Upper lobe of right lung (tissue), 1 donor: ENCODE measurements around the gene WDR86. TPM values are rescaled to one million over a fixed set of nuclear protein-coding genes. Genes with fewer than 3 reads are reported as not detected.

ENCODE experiments used
- ATAC-seq: fragments of 200-7000 bp; cut with Tn5 transposase; one replicate; pipeline ENCODE4 v1.9.1; 2020; ENCODE audit warnings: mild to moderate bottlenecking, moderate library complexity
- DNase-seq: peaks from one replicate; pipeline ENCODE4 v3.0.0-alpha.2; 2020
- H3K27ac ChIP-seq: fragments of 200-600 bp; one replicate; pipeline ENCODE4 v1.8.0; 2022
- H3K27me3 ChIP-seq: fragments of 200-600 bp; one replicate; pipeline ENCODE4 v1.8.0; 2022; ENCODE audit warnings: mild to moderate bottlenecking
- H3K36me3 ChIP-seq: fragments of 200-600 bp; one replicate; pipeline ENCODE4 v1.8.0; 2022
- H3K4me1 ChIP-seq: fragments of 200-600 bp; one replicate; pipeline ENCODE4 v1.8.0; 2022
- H3K4me3 ChIP-seq: fragments of 200-600 bp; one replicate; pipeline ENCODE4 v1.8.0; 2022; ENCODE audit warnings: mild to moderate bottlenecking
- H3K9me3 ChIP-seq: fragments of 200-600 bp; one replicate; pipeline ENCODE4 v1.8.0; 2022
- intact Hi-C: fragments of 100-400 bp; cut with DNase I; formaldehyde crosslinking; loops from one replicate; pipeline ENCODE4 v1.11.0; 2022
- total RNA-seq: library from RNA; stranded (reverse); fragmentation: NEBNext Ultra II Directional; extraction: Animal tissue kit (Norgen Biotek cat#: 25700); gene quantifications from one replicate; pipeline ENCODE4 v1.2.1, GENCODE V29; 2021
- TF ChIP-seq, protein P1 (sequence below): fragments of 200-600 bp; IDR thresholded peaks from one replicate; pipeline ENCODE4 v1.8.0; 2022; ENCODE audit warnings: antibody characterized with exemption
- donor health status: DM: no; HTN: yes; CAD: no; lungs with severe emphysema.

WDR86 gene
- total RNA-seq, 1 donor from 2014 or later, result 1.3 TPM

DNA sequence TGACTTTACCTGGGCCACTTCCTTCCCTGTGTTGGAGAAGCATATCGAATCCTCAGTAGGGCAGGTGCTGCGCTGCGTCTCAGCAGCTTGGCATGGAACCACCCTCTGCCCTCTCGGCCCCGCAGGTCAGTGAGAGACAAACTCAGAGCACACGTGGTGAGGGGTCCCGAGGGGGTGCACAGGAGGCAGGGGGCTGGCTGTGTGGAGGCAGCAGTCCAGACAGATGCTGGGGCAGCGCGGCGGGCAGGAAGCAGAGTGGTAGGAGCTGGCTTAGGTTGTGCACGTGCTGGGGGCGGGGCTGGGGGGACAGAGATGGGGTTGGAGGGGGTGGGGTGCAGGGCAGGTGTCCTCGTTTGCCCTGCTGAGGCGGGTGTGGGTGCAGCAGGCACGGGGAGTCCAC is 35.1 kb downstream of the WDR86 start:
- H3K4me1 ChIP-seq, result no peaks in the 10 kb centered on the region
- intact Hi-C loops, result loop anchor here (5.0 kb wide), 1 partner anchor 73 kb away; no protein-coding TSS in a partner anchor
- ATAC-seq (no peak), DNase-seq (no peak)
- H3K36me3 ChIP-seq, result peaks cover 64% of the 10 kb centered on the region
- H3K4me3 ChIP-seq, result no peak overlapping the region
- H3K9me3 ChIP-seq, result no peaks in the 10 kb centered on the region
- TF ChIP-seq, protein P1, sequence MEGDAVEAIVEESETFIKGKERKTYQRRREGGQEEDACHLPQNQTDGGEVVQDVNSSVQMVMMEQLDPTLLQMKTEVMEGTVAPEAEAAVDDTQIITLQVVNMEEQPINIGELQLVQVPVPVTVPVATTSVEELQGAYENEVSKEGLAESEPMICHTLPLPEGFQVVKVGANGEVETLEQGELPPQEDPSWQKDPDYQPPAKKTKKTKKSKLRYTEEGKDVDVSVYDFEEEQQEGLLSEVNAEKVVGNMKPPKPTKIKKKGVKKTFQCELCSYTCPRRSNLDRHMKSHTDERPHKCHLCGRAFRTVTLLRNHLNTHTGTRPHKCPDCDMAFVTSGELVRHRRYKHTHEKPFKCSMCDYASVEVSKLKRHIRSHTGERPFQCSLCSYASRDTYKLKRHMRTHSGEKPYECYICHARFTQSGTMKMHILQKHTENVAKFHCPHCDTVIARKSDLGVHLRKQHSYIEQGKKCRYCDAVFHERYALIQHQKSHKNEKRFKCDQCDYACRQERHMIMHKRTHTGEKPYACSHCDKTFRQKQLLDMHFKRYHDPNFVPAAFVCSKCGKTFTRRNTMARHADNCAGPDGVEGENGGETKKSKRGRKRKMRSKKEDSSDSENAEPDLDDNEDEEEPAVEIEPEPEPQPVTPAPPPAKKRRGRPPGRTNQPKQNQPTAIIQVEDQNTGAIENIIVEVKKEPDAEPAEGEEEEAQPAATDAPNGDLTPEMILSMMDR, result no peak
- H3K27ac ChIP-seq, result no peak overlapping the region
- no peaks in the 10 kb centered on the region for H3K27me3 ChIP-seq

DNA sequence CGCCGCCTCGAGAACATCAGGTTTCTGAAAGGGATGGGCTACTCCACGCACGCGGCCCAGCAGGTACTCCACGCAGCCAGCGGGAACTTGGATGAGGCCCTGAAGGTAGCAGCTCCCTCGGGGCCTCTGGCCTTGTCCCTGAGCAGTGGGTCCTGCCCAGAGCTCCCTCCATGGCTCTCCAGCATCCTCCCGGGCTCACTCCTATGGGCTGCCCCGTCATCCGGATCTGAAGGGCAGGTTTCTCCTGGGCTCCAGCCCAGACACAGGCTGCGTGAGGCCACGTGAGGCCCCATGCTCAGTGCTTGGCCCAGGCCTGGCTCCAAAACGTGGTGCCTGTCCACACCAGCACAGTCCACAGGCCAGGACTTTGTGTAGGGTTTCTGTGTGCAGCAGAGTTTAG is 35.7 kb downstream of the WDR86 start:
- peak; percentile 13 for ATAC-seq
- Histone ChIP-seq H3K27ac (no peak overlapping the region), H3K4me3 (no peak overlapping the region), H3K27me3 (no peaks in the 10 kb centered on the region), H3K36me3 (peaks cover 70% of the 10 kb centered on the region), H3K9me3 (no peaks in the 10 kb centered on the region), H3K4me1 (no peaks in the 10 kb centered on the region)
- DNase-seq, result no peak
- intact Hi-C loops, result loop anchor here (5.0 kb wide), 1 partner anchor 73 kb away; no protein-coding TSS in a partner anchor
- TF ChIP-seq, protein P1, result no peak

DNA sequence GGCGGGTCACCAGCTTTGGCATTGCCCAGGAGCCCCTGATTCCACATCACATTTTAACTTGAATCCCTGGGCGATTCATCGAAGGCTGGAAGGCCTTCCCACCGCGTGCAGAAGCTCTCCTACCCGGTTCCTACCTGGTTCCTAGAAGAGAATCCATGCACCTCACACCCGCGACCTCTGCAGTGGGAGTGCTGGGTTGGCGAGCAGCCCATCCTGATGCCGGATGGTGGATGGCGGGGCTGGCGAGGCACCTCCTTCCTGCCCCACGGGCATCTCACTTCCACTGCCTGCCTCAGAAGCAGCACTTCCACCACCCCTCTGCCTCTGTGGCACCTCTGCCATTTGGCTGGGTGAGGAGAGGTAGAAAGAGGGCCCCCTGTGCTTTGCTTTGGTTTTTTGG is 36.2 kb downstream of the WDR86 start:
- ATAC-seq (no peak), DNase-seq (no peak)
- no peak overlapping the region for H3K4me3 ChIP-seq
- no peak overlapping the region for H3K27ac ChIP-seq
- no peaks in the 10 kb centered on the region for H3K9me3 ChIP-seq
- TF ChIP-seq, protein P1, result no peak
- H3K36me3 ChIP-seq, result peaks cover 74% of the 10 kb centered on the region
- intact Hi-C loops, result loop anchor here (5.0 kb wide), 1 partner anchor 74 kb away; no protein-coding TSS in a partner anchor
- H3K27me3 ChIP-seq, result no peaks in the 10 kb centered on the region
- H3K4me1 ChIP-seq, result no peaks in the 10 kb centered on the region

DNA sequence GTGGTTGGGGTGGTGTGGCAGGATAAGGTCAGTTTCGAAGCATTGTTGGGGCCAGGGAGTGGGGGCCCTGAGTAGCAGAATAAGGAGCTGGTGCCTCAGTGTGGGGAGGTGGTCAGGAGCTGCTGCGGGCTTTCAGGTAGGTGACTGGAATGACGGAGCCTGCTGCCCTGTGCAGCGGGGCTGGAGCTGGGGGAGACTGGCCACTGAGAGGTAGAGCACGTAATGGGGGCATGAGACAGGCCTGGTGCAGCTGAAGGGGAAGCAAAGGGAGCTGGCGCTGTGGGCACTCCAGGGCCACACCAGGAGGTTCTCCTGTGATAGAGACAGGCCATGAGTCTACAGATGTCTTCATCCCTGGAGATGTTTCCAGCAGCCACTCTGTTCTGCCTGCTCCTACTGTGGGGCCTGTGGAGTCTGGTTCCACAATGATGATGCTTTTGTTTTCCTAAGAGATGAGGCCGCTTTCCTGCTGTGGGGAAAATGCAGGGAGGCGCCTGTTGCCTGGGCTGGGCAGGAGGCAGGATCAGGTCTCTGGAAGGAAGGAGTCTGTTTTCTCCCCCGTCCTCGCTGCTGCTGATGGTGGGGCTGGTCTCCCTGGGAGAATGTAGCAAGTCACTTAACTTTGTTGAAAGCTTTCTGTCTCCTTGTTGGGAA is 37.1 kb downstream of the WDR86 start:
- Histone ChIP-seq H3K4me1 (peaks cover 8% of the 10 kb centered on the region), H3K36me3 (peaks cover 67% of the 10 kb centered on the region), H3K4me3 (no peak overlapping the region), H3K9me3 (no peaks in the 10 kb centered on the region), H3K27ac (no peak overlapping the region), H3K27me3 (no peaks in the 10 kb centered on the region)
- intact Hi-C loops, result loop anchor here (5.0 kb wide), 1 partner anchor 75 kb away; no protein-coding TSS in a partner anchor
- TF ChIP-seq, protein P1, result no peak
- DNase-seq (no peak), ATAC-seq (no peak)

DNA sequence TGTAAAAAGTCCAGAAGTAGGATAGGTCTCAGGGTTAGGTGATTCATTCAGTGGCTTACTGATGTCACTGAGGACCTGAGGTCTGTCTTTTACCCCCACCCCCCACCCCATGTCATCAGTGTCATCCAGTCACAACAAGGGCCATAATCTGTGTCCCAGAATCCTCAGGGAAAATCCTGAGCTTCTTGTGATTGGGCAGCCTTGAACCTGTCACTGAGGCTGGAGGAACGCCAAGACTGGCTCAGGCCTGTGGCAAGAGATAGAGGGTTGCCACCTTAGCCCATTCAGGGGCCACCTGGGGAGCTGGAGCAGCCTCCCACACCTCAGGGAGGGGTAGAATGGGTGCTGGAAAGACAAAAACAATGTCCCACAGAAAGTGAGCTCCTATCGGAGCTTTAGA is 38.6 kb downstream of the WDR86 start:
- H3K27me3 ChIP-seq, result no peaks in the 10 kb centered on the region
- H3K27ac ChIP-seq, result no peak overlapping the region
- H3K4me1 ChIP-seq, result peaks cover 19% of the 10 kb centered on the region
- DNase-seq (no peak), ATAC-seq (no peak)
- H3K9me3 ChIP-seq, result no peaks in the 10 kb centered on the region
- TF ChIP-seq, protein P1, result no peak
- H3K36me3 ChIP-seq, result peaks cover 53% of the 10 kb centered on the region
- intact Hi-C loops, result loop anchor here (5.0 kb wide), 1 partner anchor 76 kb away; no protein-coding TSS in a partner anchor
- no peak overlapping the region for H3K4me3 ChIP-seq
